GM21515 (cell line): ENCODE data around the gene STK32A.

Source experiments
- ATAC-seq: cut with Tn5 transposase; IDR thresholded peaks from one replicate; pipeline ENCODE4 v1.9.1; 2021; ENCODE audit not compliant: unreplicated experiment

STK32A gene

DNA sequence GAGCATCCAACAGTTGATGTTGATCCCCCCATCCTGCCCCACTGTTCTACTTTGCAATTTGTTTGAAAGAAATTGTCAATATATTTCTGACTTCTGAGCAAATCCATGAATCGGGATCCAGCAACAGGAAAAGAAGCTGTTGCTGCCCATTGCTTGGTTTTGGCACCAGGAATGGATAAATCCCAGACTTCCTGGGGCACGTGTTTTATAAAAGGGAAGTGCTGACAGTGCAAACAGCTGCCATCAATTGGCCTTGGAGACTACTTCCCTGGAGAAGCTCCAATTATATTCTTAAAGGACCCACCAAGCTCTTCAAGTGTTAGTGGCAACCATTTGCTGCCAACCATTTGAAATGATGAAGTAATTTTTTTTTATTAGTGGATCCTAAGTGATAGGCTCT lies 13.7 kb downstream of the STK32A start:
- ATAC-seq: no peak

DNA sequence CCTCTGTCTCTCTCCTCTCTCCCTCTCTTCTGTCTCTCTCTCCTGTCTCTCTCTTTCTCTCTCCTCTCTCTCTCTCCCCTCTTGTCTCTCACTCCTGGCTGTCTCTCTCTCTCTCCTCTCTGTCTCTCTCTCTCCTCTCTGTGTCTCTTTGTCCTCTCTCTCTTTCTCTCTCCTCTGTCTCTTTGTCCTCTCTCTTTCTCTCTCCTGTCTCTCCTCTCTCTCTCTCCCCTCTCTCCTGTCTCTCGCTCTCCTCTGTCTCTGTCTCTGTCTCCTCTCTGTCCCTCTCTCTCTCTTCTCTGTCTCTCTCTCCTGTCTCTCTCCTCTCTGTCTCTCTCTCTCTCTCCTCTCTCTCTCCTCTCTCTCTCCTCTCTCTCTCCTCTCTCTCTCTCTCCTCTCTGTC lies 25.0 kb downstream of the STK32A start:
- no peak for ATAC-seq

DNA sequence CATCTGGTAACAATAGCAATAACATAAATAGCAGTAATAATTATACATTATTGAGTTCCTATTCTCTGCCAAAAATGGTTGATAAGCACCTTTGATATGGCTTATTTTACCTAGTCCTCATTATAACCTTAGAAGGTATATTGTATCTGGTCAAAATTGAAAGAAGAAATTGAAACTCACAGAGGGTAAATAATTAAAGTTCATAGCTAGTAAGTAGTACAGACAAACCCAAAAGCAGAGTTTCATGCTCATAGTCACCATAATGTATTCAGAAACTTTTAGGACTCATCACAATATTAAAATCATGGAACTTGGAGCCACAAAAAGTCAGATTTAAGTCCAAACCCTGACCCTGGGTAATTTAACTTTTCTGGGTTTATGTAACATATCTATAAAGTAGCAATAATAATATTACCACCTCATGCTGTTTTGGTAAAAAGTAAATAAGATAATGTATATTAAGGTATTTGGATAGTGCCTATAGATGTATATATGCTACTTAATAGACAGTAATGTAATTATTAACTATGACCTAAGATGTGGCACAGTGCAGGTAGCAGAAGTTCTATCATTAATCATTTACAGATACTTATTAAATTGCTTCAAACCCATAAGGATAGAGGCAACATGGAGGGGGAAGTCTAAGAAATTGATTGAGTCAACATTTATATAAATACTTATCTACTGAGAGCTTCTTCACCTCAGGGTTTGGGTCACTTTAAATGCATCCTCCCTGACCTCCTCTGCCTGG lies 32.4 kb downstream of the STK32A start:
- no peak for ATAC-seq

DNA sequence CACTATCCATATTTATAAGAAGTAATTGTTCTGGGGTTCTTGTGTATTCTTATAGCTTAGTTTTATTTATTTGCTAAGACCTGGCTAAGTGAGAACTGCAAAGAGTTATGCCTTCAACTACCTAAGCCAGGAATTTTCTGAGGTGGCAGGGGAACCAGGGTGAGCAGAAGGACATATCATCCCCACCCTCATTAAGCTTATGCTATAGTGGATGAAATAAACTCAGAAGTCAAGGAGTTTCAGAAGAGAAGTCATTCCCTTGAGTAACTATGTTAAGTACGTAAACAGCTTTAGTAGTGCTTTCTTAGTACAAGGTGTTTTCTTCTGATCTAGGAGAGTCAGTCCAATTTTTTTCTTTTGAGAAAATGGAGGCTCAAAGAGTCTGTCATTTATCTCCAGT lies 41.7 kb downstream of the STK32A start:
- no peak for ATAC-seq

DNA sequence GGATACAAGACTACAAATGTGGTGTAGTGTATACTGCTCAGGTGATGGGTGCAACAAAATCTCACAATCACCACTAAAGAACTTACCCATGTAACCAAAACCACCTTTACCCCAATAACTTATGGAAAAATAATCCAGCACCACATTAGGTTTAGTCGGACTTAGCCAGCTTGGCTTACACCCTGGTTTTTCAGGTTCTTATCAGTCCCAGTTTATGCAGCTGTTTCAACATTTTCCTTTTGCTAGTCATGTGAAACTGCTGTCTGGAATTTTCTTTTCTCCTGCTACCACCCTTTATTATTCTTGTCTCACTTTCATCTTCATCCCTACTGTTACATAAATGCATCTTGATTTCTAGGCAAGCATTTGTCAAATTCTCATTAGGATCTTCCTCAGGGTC lies 51.5 kb downstream of the STK32A start:
- no peak for ATAC-seq

DNA sequence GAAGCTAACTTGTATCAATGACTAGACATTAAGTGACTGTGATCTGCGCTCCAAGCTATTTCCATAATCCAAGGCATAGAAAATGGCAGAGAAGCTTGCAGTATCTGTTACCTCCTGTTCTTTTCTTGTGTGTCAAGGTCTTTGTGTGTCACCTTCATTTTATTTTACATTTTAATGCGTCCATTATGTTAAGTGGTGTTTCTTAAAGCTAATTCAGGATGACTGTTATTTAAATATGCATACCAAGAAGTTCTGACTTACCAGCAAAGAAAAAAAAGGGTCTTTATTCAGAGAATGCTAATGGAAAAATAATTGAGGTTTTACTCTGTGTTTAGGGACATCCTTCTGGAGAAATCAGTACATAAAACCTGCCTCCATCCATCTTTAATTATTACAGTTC lies 52.3 kb downstream of the STK32A start:
- ATAC-seq: no peak

DNA sequence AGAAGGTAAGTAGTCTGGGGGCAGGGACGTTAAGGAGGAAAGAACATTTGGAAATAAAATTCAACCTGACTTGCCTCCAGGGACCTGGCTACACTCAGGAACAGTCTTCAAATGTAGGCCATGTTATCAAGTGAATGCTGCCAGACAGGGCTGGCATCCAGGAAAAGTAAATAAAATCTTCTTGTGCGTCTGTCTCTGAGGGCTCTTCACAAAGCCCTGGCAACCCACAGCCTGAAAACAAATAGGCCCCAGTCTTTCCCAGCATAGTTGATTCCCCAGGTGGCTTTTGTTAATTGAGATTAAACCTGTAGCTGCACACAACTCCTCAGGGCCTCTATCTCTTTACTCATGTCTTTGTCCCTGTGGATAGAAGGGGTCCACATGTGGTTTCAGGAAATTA lies 55.4 kb downstream of the STK32A start:
- no peak for ATAC-seq

DNA sequence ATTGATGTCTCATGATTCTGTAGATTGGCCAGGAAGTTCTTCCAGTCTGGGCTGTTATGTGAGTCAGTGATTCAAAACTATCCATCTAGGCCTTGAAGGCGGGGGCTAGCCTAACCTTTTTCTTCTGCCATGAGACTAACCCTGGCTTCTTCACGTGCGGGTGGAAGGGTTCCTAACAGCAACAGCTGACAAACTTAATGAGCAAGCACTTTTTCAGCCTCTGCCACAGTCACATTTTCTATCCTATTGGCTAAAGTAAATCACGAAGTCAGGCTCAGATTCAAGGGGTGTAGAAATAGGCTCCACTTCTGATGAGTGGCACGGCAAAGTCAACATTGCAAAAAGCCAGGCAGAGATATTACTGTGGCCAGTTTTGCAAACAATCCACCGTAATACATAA lies 68.4 kb downstream of the STK32A start:
- ATAC-seq: no peak

DNA sequence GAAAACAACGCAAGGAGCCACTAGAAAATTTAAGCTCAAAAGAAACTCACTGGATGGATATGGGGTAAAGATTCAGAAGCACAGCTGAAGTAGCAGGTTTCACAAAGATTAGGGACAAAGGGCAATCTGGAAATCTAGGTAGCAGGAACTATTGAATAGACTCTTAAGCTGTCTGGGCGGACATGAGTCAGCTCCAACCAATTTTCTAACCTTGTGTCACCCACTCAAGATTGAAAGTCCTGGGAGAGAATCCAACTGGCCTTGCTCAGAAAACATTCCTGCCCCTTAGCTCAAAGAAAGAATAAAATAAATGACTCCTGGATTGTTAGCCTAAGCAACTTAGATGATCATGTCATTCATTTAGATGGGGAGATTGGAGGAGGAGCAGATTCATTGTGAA lies 69.2 kb downstream of the STK32A start:
- ATAC-seq: no peak

DNA sequence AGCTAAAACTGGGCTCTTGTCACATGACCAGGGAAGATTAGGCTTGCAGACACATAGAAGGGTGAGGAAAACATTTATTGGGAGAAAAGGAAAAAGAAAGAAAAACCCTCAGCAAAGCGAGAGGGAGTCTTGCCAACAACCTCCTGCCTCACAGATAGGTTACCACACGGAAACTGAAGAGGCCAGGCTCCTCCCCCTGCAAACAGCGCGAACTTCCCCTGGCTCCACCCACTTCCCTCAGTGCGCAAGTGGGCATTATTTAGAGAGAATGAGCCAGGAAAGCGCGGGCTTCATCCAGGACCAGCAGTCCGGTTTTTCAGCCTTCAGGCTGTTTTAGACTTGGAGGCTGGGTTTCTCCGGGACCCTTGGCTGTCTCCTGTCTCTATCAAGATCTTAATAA lies 70.3 kb downstream of the STK32A start:
- ATAC-seq: no peak

DNA sequence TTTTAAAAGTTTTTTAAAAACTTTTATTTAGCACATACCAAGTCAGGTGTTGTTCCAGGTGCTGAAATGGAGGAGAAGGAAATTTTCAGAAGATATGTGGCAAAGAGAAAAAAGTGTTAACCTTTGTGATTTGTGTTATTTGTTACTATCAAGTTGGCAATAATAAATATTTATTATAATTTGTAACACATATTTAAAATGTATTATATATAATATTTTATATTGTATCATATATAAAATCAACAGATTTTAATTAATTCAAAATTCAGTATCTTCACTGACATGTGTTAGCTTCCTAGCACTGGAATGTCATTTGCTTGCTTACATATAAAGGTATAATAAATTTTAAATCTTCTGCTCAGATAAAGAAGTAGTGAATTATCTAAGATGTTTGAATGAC lies 71.5 kb downstream of the STK32A start:
- ATAC-seq: no peak

DNA sequence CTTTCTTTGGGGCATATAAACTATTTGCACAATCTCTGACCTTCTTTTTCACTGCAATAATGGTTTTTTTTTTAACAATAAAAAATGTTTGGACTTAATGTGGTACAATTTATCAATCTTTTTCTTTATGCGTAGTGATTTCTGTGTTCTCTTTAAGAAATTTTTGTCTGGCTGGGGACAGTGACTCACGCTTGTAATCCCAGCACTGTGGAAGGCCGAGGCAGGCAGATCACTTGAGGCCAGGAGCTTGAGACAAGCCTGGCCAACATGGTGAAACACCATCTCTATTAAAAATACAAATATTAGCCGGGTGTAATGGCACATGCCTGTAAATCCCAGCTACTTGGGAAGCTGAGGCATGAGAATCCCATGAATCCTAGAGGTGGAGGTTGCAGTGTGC lies 72.3 kb downstream of the STK32A start:
- no peak for ATAC-seq

DNA sequence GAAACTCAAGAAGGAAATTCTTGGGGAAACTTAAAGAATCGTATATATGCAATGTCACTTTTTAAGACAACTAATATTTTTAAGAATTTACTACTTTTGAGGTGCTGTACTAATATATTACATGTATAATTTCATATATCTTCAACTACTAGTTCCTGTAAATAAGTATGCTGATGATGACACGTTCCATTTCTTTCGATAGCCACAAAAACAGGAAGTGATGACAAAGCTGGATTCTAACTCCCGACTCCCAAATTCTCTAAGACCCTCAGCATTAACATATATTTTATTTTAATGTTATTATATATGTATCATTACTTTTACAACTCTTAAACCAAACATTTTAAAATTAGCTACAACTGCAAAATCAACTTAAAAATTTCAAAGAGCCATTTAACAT lies 74.8 kb downstream of the STK32A start:
- ATAC-seq: no peak

DNA sequence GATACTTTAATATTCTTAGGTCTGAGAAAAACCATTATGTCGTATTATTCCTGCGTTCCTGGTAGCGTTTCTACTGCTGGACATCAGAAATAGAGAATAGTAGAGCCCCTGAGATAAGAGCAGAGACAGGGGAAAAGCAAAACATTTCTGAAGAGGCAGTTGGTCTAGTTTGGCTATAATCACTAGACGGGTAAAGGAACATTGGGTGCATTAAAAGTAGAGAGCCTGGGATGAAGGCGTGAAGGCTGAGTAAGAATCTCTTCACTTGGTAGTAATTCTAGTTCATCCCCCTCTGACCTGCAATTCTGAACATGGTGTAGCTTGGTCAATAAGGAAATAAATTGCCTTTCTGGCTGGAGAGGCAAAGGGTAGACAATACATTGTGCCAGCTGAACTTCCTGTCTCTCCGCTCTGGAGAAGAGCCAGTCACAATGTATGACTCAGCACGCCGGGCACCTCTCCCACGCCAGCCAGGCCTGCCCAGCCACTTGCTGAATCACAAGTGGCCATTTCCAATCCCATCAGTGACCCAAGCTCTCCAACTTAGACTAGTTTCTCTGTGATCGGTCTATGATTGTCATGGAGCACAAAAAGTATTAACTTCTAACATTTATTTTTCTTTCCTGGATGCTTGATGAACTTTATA lies 75.4 kb downstream of the STK32A start:
- ATAC-seq: no peak

DNA sequence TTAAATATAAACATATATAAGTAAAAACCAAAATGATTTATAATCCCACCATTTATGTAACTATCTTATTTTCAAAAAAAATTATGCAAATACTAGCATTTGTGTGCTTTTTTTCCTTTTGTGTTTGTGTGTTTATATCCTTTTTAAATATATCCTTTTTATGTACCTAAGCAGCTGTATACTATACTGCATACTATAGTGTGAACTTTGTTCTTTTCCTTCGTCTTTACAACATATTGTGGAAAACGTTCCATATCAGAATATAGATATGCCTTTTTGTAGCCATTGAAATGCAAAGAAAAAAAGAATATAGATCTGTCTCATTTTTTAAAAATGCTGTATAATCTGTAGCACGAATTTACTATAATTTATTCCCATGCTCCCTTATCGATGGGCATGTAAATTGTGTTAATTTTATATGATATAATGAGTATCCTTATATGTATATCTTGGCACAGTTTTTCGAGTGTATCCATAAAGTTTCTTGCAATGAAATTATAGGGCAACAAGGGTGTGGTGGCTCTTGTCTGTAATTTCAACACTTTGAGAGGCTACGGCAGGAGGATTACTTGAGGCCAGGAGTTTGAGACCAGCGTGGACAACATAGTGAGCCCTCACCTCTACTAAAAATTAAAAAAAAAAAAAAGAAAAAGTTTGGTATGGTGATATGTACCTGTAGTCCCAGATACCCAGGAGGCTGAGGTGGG lies 83.3 kb downstream of the STK32A start:
- ATAC-seq: no peak

DNA sequence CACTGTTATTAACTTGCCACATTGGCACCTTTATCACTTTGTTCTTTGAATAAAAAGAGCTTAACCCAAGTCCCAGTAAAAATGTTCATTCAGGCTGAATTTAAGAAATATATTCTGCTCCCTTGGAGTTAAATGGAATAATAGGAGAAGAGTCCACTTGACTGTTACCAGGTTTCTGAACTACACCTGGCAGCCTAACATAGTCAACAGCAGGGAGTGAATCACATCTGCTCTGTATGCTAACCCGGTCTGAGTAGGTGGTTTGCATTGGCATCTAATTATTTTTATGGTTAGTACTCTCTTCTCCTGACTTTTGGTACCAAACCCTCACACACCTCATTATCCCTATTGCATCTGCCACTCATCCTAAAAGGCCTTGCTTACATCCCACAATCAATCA lies 86.7 kb downstream of the STK32A start:
- no peak for ATAC-seq

DNA sequence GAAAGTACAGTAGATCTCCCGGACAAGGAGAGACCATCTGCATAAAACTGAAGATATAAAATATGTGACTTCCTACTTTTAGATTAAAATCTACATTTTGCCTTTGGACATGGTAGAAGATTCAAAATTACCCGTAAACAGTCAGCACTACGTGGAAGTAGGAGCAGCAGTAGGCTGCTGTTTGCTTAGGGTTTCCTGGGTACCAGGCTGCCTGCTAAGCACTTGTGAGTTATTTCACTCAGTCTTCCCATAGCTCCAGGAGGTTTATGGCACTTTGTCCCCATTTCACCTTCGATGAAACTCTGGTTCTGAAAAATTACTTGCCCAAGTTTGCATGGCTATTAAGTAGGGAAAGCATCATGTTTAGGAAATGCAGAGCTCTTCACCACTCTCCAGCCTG lies 92.6 kb downstream of the STK32A start:
- ATAC-seq: no peak

DNA sequence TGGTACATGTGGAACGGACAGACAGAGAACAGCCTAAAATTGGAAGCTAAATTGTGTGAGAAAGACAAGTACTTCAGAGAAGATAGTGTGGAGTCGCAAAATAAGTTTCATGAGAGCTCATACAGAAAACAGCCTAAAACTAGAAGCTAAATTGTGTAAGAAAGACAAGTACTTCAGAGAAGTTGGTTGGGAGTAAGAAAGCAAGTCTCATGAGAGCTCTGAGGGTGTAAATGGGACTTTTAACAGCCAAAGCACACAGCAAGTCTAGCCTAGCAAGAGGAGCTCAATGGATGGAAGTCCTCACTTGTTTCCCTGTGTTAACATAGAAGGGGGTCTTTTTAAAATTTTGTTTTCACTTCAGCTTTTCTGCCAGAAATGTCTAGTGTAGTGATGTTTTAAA lies 93.1 kb downstream of the STK32A start:
- ATAC-seq: no peak

DNA sequence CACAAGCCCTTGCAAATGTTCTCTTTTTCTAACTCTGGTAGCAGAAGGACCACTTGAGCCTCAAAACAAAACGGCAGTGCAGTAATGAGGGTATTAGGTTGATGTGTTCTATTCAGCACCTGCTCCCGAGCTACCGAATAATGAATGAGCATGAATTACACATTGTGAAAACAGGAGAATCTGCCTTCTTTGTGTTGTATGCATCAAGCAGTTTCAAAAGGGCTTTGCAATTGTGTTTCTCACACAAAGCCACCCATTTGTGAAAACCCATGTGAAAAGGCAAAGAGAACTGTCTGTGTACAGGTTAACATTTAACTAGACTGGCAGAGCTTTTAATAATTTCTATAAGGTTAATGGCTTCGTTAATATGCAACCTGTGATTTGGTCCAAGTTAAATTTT lies 97.8 kb downstream of the STK32A start:
- no peak for ATAC-seq

DNA sequence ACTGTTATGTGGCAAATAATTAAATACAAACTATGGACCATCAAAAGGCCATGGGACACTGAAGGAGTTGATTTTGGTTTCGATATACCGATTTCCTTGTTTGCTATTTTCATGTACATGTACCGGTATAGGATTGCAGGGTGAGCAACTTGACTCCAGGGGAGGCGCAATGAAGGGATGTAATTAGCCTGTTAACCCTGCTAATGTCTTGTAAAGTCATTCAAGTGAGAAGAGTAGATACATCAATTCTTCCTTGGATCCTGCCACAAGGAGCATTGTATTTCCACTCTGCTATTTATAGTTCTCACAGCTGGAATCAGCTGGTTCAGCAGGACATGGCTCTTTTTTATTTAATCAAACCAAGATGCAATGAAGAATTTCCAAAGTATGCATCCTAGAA lies 102.0 kb downstream of the STK32A start:
- ATAC-seq: no peak

DNA sequence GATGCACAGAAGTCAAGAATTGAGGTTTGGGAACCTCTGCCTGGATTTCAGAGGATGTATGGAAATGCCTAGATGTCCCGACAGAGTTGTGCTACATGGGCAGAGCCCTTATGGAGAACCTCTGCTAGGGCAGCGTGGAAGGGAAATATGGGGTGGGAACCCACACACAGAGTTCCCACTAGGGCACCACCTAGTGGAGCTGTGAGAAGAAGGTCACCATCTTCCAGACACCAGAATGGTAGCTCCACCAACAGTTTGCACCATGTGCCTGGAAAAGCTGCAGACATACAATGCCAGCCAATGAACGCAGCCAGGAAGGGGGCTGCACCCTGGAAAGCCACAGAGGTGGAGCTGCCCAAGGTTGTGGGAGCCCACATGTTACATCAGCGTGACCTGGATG lies 104.5 kb downstream of the STK32A start:
- ATAC-seq: no peak

DNA sequence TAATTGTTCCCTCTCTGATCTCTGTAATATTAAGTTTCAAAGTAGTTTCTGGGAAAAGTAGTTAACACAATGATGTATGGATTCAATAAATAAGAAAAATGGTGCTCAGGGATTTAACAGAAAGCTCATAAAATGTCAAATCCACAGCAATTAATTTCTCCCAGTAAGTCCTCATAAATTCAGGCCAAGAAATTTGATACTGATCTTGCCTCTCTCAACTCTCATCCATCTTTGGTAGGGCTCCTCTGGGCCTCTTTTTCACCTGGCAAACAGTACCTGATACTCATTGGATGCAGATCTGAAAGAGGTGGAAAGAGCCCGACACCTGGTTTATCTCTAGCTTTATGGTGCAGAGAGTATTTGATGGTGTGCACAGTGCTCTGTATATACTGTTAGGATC lies 106.1 kb downstream of the STK32A start:
- no peak for ATAC-seq
